Measurements from ENCODE around the gene AOPEP. TPM values are rescaled to one million over a fixed set of nuclear protein-coding genes. Genes with fewer than 3 reads are reported as not detected.
"Not testable (repeated sequence)": the region's sequence is repeated elsewhere in the genome, so short reads cannot be mapped to it uniquely, and the experiment has no call there.

Gene AOPEP
- total and polyA plus RNA-seq, 2 donors (not counting 1 experiment from before 2014, with no cell fraction given) = 66.1 to 94.1 TPM

DNA sequence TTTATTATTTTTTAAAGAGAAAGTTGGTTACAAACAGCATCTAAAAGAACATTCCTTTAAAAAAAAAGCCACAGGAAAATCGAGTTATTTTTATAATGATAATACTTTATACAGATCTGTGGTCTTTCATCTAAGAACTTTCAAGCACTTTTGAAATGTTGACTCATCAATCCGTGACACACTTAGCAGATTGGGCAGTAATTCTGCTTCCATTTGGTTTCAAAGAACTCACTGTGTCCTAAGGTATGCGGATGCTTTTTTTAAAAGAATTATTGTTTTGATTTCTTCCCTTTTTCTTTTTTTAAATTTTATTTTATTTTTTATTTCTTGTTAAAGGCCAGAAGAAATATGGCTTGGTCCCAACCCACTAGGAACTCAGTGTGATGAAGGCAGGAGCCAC is 147.8 kb downstream of the AOPEP start:
- Histone ChIP-seq H3K4me3 (replicated peaks in 1 of 4; ENCODE audit: control extremely low read depth in 1 of 4, insufficient read depth in 1 of 4, low read depth in 3 of 4, low read length in 4 of 4) (no peak overlapping the region), H3K27me3 (ENCODE audit: control insufficient read depth, insufficient read depth, low read length) (no peaks in the 10 kb centered on the region), H3K36me3 (ENCODE audit: control insufficient read depth, insufficient read depth, low read length) (no peaks in the 10 kb centered on the region), H2AFZ (ENCODE audit: low read length) (no peak overlapping the region), H3K27ac (ENCODE audit: insufficient read depth, low read length) (no peak overlapping the region), H3K9ac (ENCODE audit: insufficient read depth, low read length) (no peak overlapping the region), H3K4me2 (ENCODE audit: extremely low read depth, insufficient read depth, low read length) (no peak overlapping the region), H3K9me3 (ENCODE audit: control insufficient read depth, insufficient read depth, low read depth, low read length) (no peaks in the 10 kb centered on the region), H3K79me2 (ENCODE audit: control insufficient read depth, insufficient read depth, low read length) (no peaks in the 10 kb centered on the region), H3K4me1 (ENCODE audit: control insufficient read depth, extremely low read depth, insufficient read depth, low read length) (peaks cover 5% of the 10 kb centered on the region), H4K20me1 (ENCODE audit: control insufficient read depth, extremely low read depth, insufficient read depth, low read length) (no peaks in the 10 kb centered on the region)
- TF ChIP-seq EZH2 (IDR thresholded peaks at IDR 0.05; ENCODE audit: low read length, missing control alignments) = no peak
- TF ChIP-seq, protein P1, sequence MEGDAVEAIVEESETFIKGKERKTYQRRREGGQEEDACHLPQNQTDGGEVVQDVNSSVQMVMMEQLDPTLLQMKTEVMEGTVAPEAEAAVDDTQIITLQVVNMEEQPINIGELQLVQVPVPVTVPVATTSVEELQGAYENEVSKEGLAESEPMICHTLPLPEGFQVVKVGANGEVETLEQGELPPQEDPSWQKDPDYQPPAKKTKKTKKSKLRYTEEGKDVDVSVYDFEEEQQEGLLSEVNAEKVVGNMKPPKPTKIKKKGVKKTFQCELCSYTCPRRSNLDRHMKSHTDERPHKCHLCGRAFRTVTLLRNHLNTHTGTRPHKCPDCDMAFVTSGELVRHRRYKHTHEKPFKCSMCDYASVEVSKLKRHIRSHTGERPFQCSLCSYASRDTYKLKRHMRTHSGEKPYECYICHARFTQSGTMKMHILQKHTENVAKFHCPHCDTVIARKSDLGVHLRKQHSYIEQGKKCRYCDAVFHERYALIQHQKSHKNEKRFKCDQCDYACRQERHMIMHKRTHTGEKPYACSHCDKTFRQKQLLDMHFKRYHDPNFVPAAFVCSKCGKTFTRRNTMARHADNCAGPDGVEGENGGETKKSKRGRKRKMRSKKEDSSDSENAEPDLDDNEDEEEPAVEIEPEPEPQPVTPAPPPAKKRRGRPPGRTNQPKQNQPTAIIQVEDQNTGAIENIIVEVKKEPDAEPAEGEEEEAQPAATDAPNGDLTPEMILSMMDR (conservative IDR thresholded peaks at IDR 0.05 in 1 of 2, IDR thresholded peaks at IDR 0.05 in 1 of 2; ENCODE audit: low read depth in 1 of 2, low read length in 2 of 2) = no peak
- DNase-seq (ENCODE audit: low read depth in 2 of 2) = peak; percentile 64 to 96

DNA sequence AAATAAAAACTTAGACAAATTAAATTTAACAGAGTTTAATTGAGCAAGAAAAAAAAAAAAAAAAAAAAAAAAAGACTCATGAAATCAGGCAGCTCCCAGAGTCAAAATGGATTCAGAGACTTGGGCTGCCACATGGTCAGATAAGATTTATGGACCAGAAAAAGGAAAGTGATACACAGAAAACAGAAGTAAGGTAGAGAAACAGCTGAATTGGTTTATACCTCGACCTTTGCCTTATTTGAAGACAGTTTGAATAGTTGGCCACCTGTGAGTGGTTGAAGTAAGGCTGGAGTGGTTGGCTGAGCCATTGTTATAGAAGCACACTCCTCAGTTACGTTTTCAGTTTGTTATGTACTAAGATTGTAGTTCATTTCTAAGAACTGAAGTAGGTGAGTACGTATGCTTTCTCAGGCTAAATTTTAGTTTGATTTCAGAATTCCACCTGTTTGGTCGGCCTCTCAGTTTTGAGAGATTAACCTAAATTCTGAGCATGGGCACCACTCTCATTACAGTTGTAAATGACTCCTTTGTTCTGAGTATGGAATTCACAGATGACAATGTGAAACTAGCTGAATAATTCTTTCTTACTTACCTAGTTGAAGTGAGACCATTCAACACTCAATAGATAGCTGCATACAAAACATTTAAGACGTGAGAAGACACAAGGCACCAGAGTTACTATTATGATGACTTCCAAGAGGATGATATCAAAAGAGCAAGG is 149.0 kb downstream of the AOPEP start:
- DNase-seq (ENCODE audit: low read depth in 2 of 2) = no peak
- Histone ChIP-seq H3K4me2 (ENCODE audit: extremely low read depth, insufficient read depth, low read length) (no peak overlapping the region), H3K9ac (ENCODE audit: insufficient read depth, low read length) (no peak overlapping the region), H3K79me2 (ENCODE audit: control insufficient read depth, insufficient read depth, low read length) (no peaks in the 10 kb centered on the region), H3K27ac (ENCODE audit: insufficient read depth, low read length) (no peak overlapping the region), H3K36me3 (ENCODE audit: control insufficient read depth, insufficient read depth, low read length) (no peaks in the 10 kb centered on the region), H3K27me3 (ENCODE audit: control insufficient read depth, insufficient read depth, low read length) (no peaks in the 10 kb centered on the region), H3K4me3 (replicated peaks in 1 of 4; ENCODE audit: control extremely low read depth in 1 of 4, insufficient read depth in 1 of 4, low read depth in 3 of 4, low read length in 4 of 4) (no peak overlapping the region), H3K9me3 (ENCODE audit: control insufficient read depth, insufficient read depth, low read depth, low read length) (no peaks in the 10 kb centered on the region), H4K20me1 (ENCODE audit: control insufficient read depth, extremely low read depth, insufficient read depth, low read length) (no peaks in the 10 kb centered on the region), H3K4me1 (ENCODE audit: control insufficient read depth, extremely low read depth, insufficient read depth, low read length) (peaks cover 3% of the 10 kb centered on the region), H2AFZ (ENCODE audit: low read length) (no peak overlapping the region)
- TF ChIP-seq, protein P1 (conservative IDR thresholded peaks at IDR 0.05 in 1 of 2, IDR thresholded peaks at IDR 0.05 in 1 of 2; ENCODE audit: low read depth in 1 of 2, low read length in 2 of 2) = no peak
- no peak for TF ChIP-seq EZH2 (IDR thresholded peaks at IDR 0.05; ENCODE audit: low read length, missing control alignments)

DNA sequence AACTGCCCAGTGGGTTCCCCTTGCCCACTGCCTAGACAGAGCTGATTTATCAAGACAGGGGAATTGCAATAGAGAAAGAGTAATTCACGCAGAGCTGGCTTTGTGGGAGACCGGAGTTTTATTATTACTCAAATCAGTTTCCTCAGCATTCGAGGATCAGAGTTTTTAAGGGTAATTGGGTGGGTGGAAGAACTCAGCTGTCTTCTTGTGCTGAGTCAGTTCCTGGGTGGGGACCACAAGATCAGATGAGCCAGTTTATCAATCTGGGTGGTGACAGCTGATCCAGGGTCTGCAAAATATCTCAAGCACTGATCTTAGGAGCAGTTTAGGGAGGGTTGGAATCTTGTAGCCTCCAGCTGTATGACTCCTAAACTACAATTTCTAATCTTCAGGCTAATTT is 152.3 kb downstream of the AOPEP start:
- H2AFZ ChIP-seq (ENCODE audit: low read length); H3K27ac ChIP-seq (ENCODE audit: insufficient read depth, low read length); H3K79me2 ChIP-seq (ENCODE audit: control insufficient read depth, insufficient read depth, low read length); H3K9me3 ChIP-seq (ENCODE audit: control insufficient read depth, insufficient read depth, low read depth, low read length); H3K27me3 ChIP-seq (ENCODE audit: control insufficient read depth, insufficient read depth, low read length); H3K4me1 ChIP-seq (ENCODE audit: control insufficient read depth, extremely low read depth, insufficient read depth, low read length); H3K4me3 ChIP-seq (replicated peaks in 1 of 4; ENCODE audit: control extremely low read depth in 1 of 4, insufficient read depth in 1 of 4, low read depth in 3 of 4, low read length in 4 of 4); H3K36me3 ChIP-seq (ENCODE audit: control insufficient read depth, insufficient read depth, low read length); H3K9ac ChIP-seq (ENCODE audit: insufficient read depth, low read length); H3K4me2 ChIP-seq (ENCODE audit: extremely low read depth, insufficient read depth, low read length); H4K20me1 ChIP-seq (ENCODE audit: control insufficient read depth, extremely low read depth, insufficient read depth, low read length): not testable (repeated sequence)
- DNase-seq (ENCODE audit: low read depth in 2 of 2) = peak in 1 of 2 donors; percentile 38
